ENCODE data around the gene UNC93A. TPM values are rescaled to one million over a fixed set of nuclear protein-coding genes. Genes with fewer than 3 reads are reported as not detected.

Gene UNC93A
- not detected in 5 replicates for total RNA-seq (2022; extraction: Qiagen RNA extraction; ENCODE audit: low read depth)

DNA sequence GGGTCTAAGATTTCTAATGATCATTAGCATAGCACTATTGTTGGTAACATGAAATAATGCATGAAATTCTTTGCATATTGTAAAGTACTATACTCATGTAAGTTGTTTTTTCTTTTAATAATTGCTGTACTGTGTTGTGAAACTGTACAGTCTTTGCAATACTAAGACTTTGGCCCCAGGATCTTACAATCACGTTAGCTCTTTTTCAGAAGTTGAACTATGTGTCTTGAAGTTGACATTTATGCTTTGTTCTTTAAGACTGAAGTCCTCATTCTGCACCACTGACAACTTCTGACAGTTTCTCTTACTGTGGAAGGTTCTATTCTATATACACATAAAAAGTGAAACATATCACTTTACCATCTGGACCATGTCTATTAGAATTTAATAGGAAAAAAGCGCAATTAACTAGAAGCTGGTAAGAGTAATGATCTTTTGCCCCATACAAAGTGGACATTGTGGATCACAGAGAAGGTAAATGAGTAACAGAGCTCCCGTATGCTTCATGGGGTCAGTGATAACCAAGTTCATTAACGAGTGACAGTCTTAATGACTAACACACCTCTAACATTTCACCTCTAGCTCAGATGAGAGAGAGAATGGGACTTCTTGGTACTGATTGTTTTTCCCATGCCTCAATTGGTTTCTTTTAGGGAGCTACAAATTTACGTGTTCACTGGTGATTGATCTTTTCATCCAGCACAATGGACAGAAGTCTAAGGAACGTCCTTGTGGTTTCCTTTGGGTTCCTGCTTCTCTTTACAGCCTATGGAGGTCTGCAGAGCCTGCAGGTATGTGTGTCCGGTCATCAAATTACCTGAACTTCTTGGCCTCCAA, at the start of gene UNC93A:
UNC93A (plus strand) TSS at position 530 of the 837 bp plus-strand sequence; CDS start at position 705, 175 bp downstream.

Other genes starting within 250 kb of the UNC93A start
- 0.12 TPM in 1 of 5 replicates, not detected in the others for gene CCR6, start 168.2 kb upstream of the UNC93A start, total RNA-seq (2022; extraction: Qiagen RNA extraction; ENCODE audit: low read depth)
- gene GPR31, start 133.3 kb upstream of the UNC93A start, total RNA-seq (2022; extraction: Qiagen RNA extraction; ENCODE audit: low read depth) = not detected in 5 replicates
- gene TTLL2, start 33.8 kb downstream of the UNC93A start, total RNA-seq (2022; extraction: Qiagen RNA extraction; ENCODE audit: low read depth) = not detected in 5 replicates

All from A549 treated with RU486 at 1 μM for 4 hours (cell line).